Measurements from ENCODE around the gene SPRR1B. TPM values are rescaled to one million over a fixed set of nuclear protein-coding genes. Genes with fewer than 3 reads are reported as not detected.

The SPRR1B gene
- not detected in 2 replicates for total RNA-seq
- long read RNA-seq = 0 reads

GRCh38 chr1:153030895-153031294 is at the start of gene SPRR1B:
SPRR1B (plus strand) TSS chr1:153031203; CDS start chr1:153032346, 1,143 bp downstream.
- no peak for DNase-seq (ENCODE audit: low read depth, low spot score)
- no peak for TF ChIP-seq CTCF (conservative IDR thresholded peaks at IDR 0.05)
- no peaks in the 10 kb centered on the region for H3K36me3 Mint-ChIP-seq (ENCODE audit: low read depth)
- H3K4me3 Mint-ChIP-seq = no peak within 1 kb of the TSS
- no peaks in the 10 kb centered on the region for H3K4me1 Mint-ChIP-seq
- no peak within 1 kb of the TSS for H3K27ac Mint-ChIP-seq (ENCODE audit: unreplicated experiment)
- H3K9me3 Mint-ChIP-seq = peaks cover 5% of the 10 kb centered on the region
- peaks cover 7% of the 10 kb centered on the region for H3K27me3 Mint-ChIP-seq (ENCODE audit: low read depth)

GRCh38 chr1:152982076-152982475 is 48.9 kb upstream of the SPRR1B start:
- no peak for TF ChIP-seq CTCF (conservative IDR thresholded peaks at IDR 0.05)
- DNase-seq (ENCODE audit: low read depth, low spot score) = no peak
- H3K9me3 Mint-ChIP-seq = no peaks in the 10 kb centered on the region
- no peak overlapping the region for H3K27ac Mint-ChIP-seq (ENCODE audit: unreplicated experiment)
- H3K27me3 Mint-ChIP-seq (ENCODE audit: low read depth) = peaks cover 24% of the 10 kb centered on the region
- no peak overlapping the region for H3K4me3 Mint-ChIP-seq
- H3K36me3 Mint-ChIP-seq (ENCODE audit: low read depth) = no peaks in the 10 kb centered on the region
- no peaks in the 10 kb centered on the region for H3K4me1 Mint-ChIP-seq

- no peak for DNase-seq (ENCODE audit: low read depth, low spot score)
- no peaks in the 10 kb centered on the region for H3K36me3 Mint-ChIP-seq (ENCODE audit: low read depth)
- no peaks in the 10 kb centered on the region for H3K9me3 Mint-ChIP-seq
- H3K4me3 Mint-ChIP-seq = no peak overlapping the region
- H3K4me1 Mint-ChIP-seq = no peaks in the 10 kb centered on the region
- TF ChIP-seq CTCF (conservative IDR thresholded peaks at IDR 0.05) = no peak
- peaks cover 24% of the 10 kb centered on the region for H3K27me3 Mint-ChIP-seq (ENCODE audit: low read depth)
- H3K27ac Mint-ChIP-seq (ENCODE audit: unreplicated experiment) = no peak overlapping the region
Measured at GRCh38 chr1:152983234-152983633, 47.8 kb upstream of the SPRR1B start.

- TF ChIP-seq CTCF (conservative IDR thresholded peaks at IDR 0.05) = no peak
- H3K4me3 Mint-ChIP-seq = no peak within 1 kb of the TSS
- H3K27ac Mint-ChIP-seq (ENCODE audit: unreplicated experiment) = no peak within 1 kb of the TSS
- no peak for DNase-seq (ENCODE audit: low read depth, low spot score)
- H3K36me3 Mint-ChIP-seq (ENCODE audit: low read depth) = no peaks in the 10 kb centered on the region
- H3K4me1 Mint-ChIP-seq = no peaks in the 10 kb centered on the region
- no peaks in the 10 kb centered on the region for H3K9me3 Mint-ChIP-seq
- H3K27me3 Mint-ChIP-seq (ENCODE audit: low read depth) = peaks cover 27% of the 10 kb centered on the region
Measured at GRCh38 chr1:152983743-152984142, 47.3 kb upstream of the SPRR1B start, which contains the start of gene SPRR1A. SPRR1A (plus strand) TSS chr1:152984081; CDS start chr1:152985231, 1,150 bp downstream.

- no peak for TF ChIP-seq CTCF (conservative IDR thresholded peaks at IDR 0.05)
- H3K36me3 Mint-ChIP-seq (ENCODE audit: low read depth) = no peaks in the 10 kb centered on the region
- H3K9me3 Mint-ChIP-seq = no peaks in the 10 kb centered on the region
- H3K27ac Mint-ChIP-seq (ENCODE audit: unreplicated experiment) = no peak overlapping the region
- DNase-seq (ENCODE audit: low read depth, low spot score) = no peak
- no peak overlapping the region for H3K4me3 Mint-ChIP-seq
- H3K27me3 Mint-ChIP-seq (ENCODE audit: low read depth) = peaks cover 33% of the 10 kb centered on the region
- no peaks in the 10 kb centered on the region for H3K4me1 Mint-ChIP-seq
Measured at GRCh38 chr1:152986578-152986977, 44.4 kb upstream of the SPRR1B start.

- Mint-ChIP-seq H3K4me1 (no peaks in the 10 kb centered on the region), H3K27ac (ENCODE audit: unreplicated experiment) (no peak overlapping the region), H3K9me3 (no peaks in the 10 kb centered on the region), H3K36me3 (ENCODE audit: low read depth) (no peaks in the 10 kb centered on the region), H3K27me3 (ENCODE audit: low read depth) (peaks cover 25% of the 10 kb centered on the region), H3K4me3 (no peak overlapping the region)
- no peak for DNase-seq (ENCODE audit: low read depth, low spot score)
- no peak for TF ChIP-seq CTCF (conservative IDR thresholded peaks at IDR 0.05)
Measured at GRCh38 chr1:152993186-152993585, 37.8 kb upstream of the SPRR1B start.
